ENCODE results near the gene NPL.

DNA sequence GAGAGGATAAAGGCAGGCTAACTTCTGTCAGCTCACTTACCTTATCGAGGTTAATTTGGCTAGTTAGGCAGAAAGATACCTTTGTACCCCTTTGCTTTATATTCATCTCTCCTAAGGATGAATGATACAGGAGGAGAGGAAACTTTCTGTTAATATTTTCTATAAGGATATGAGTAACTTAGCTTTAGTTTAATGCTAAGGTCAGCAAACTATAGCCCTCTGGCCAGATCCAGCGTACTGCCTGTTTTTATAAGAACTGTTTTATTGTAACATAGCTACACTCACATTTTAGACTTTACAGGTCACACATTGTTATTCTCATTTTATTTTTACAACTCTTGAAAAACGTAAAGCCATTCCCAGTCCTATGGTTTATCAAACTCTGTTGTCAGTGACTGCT lies 67.6 kb downstream of the NPL start:
- TF ChIP-seq, protein P1, sequence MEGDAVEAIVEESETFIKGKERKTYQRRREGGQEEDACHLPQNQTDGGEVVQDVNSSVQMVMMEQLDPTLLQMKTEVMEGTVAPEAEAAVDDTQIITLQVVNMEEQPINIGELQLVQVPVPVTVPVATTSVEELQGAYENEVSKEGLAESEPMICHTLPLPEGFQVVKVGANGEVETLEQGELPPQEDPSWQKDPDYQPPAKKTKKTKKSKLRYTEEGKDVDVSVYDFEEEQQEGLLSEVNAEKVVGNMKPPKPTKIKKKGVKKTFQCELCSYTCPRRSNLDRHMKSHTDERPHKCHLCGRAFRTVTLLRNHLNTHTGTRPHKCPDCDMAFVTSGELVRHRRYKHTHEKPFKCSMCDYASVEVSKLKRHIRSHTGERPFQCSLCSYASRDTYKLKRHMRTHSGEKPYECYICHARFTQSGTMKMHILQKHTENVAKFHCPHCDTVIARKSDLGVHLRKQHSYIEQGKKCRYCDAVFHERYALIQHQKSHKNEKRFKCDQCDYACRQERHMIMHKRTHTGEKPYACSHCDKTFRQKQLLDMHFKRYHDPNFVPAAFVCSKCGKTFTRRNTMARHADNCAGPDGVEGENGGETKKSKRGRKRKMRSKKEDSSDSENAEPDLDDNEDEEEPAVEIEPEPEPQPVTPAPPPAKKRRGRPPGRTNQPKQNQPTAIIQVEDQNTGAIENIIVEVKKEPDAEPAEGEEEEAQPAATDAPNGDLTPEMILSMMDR (IDR thresholded peaks at IDR 0.05; ENCODE audit: low read length): no peak
- TF ChIP-seq EZH2 (IDR thresholded peaks at IDR 0.05; ENCODE audit: borderline replicate concordance, low read length): no peak

Data from OCI-LY1 (cell line).